Inflammatory macrophage (primary cell): ENCODE data around the gene FOXA2.
"Not testable (repeated sequence)": the region's sequence is repeated elsewhere in the genome, so short reads cannot be mapped to it uniquely, and the experiment has no call there.

Experiments
- DNase-seq, 2 donors: peaks; one replicate each; pipeline ENCODE4 v3.0.0-alpha.2; 2020 to 2022

FOXA2 gene

DNA sequence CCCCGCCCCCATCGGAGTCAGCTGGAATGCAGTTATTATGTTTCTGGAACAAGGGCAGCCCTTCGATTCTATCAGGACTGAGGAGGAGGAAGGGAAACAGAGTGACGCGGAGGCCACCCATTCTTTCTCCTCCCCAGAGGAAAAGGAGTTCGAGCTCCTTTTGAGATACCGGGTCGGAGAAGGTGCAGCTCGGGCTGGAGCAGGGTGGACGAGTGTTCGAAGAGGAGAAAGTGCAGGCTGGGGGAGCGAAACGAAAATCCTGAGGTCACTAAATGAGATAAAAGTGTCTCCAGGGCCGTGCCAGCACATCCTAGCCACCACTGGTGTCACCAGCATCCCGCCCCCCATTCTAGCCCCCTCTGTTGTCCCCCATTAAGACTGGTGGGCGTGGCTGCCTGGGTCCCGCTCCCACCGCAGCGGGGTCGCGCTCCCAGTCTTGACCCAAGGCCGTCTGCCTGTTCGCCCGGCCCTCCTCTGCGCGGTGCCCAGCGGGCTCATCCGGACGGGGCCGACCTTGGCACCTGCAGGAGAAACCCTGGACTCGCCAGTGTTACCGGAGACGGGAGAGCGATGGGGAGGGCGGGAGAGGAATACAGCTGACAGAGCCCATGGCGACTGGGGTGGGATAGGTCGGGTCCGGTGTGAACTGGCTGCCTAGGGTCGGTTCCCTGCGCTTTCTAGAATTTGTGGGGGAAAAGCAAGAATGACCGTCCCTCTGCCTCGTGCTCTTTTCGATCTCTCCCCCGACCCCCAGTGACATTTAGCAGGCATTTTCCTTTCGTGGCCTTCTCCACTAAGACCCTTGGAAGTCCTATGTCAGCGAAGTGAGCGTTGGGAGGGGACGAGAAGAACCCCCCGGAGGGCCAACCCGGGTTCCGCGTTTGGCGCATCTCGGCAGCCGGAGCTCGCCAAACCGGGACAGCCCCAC, 16.2 kb downstream of the FOXA2 start:
- no peak for DNase-seq

GRCh38 chr20:22566876-22567658, 17.3 kb downstream of the FOXA2 start:
- no peak for DNase-seq

GRCh38 chr20:22563062-22563965, 21.1 kb downstream of the FOXA2 start:
- DNase-seq, result no peak

GRCh38 chr20:22562620-22563019, 21.8 kb downstream of the FOXA2 start:
- no peak for DNase-seq

GRCh38 chr20:22561965-22562577, 22.3 kb downstream of the FOXA2 start:
- DNase-seq, result no peak

DNA sequence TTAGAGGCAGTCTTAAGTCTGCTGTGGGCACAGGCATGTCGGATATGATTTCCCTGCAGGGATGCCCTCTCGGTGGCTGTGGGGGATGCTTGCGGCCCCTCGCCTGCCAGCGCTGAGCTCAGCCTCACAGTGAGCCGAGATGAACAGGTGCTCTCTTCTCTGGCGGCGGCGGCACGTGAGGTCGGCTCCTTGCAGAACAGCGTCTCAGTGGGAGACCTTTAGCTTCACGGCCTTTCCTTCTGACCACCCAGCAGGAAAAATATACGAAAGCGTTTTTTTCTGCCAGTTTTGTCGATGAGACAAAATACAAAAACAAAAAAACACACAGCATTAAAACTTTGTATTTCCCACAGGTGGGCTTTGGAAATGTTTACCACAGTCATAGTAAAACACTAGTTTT, 23.6 kb downstream of the FOXA2 start:
- DNase-seq, result no peak

- DNase-seq, result no peak
Observed at GRCh38 chr20:22559711-22560318, 24.6 kb downstream of the FOXA2 start.

- no peak for DNase-seq
Observed at GRCh38 chr20:22557403-22558276, 26.7 kb downstream of the FOXA2 start.

DNA sequence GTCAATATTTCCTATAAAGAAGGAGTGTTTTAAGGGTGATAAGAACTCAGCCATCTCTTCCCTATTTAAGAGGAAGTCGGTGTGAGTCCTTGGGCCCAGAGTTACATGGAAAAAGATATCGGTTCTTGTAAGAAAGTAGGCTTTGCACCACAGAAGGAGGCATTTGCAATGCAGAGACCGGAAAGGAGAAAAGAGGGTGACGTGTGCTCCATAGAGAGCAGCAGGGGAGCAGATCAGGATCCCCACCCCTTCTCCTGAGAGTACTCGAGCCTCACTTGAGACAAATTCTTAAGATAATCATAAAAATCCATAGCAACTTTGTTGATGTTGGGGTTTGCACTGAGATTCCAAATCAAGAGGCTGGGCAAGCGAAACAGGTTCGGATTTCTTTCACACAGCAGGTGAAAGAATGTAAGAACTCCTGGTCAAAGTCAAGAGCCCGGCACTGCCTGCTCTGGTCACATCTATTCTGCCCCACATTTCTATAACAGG, 27.8 kb downstream of the FOXA2 start:
- DNase-seq, result no peak

- no peak for DNase-seq
Observed at GRCh38 chr20:22555791-22556564, 28.4 kb downstream of the FOXA2 start.

DNA sequence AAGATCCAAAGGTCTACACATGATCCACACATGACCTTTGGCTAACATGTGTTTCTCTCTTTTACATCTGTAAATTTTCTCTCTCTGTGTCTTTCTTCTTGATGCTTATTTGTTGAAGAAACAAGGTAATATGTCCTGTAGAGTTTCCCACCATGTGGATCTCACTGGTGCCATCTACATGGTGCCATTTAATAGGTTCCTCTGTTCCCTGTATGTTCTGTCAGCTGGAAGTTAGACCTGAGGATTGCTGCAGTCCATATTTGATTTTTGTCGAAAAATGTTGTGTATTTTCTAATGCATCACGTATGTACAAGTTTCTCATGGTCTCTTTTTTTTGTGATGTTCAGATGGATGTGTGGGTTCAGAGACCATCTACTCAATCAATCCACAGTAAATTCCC, 30.0 kb downstream of the FOXA2 start:
- DNase-seq, result no peak

GRCh38 chr20:22550514-22550913, 33.9 kb downstream of the FOXA2 start:
- not testable (repeated sequence) for DNase-seq

DNA sequence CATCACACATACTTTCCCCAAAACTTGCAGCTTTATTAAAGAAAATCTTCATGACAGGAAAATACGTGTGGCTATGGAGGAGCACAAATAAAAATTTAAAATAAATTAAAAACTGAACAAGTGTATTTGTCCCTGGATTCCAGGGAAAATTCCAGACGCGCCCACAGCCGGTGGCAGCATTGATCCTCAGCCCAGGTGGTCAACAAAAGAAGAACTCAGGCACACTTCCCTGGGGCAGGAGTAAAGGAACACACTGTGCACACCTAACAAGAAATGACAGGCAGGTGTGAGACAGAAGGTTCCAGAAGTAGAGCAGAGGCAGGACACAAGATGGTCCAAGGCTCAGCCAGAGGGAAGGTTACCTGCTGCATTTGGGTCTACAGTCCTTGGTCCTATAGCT, 36.3 kb downstream of the FOXA2 start:
- DNase-seq, result no peak

DNA sequence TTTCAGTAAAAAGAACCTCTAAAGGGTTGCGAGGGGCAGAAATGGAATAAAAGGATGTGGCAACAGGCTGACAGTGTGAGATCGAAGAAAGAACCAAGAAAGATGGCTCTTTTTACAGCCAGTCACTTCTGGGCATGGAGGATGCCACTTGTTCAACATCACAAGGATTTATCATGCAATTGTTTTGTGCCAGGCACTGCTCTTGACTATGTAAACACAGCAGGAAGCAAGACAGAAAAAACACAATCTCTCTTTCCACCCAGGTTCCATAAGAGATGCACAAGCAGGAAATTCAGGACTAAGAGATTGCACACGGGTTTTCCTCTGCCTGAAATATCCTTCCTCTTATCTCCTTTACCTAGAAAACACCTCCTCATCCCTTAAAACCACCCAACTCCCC, 38.0 kb downstream of the FOXA2 start:
- no peak for DNase-seq

GRCh38 chr20:22545045-22545444, 39.3 kb downstream of the FOXA2 start:
- DNase-seq, result no peak

GRCh38 chr20:22544462-22544861, 39.9 kb downstream of the FOXA2 start:
- no peak for DNase-seq

DNA sequence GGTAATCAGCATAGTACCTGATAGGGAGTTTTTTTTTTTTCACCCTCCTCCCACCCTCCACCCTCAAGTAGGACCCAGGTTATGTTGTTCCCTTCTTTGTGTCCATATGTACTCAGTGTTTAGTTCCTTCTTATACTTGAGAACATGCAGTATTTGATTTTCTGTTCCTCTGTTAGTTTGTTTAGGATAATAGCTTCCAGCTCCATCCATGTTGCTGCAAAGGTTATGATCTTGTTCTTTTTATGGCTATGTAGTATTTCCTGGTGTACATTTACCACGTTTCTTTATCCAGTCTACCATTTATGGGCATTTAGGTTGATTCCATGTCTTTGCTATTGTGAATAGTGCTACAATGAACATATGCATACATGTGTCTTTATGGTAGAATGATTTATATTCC, 41.9 kb downstream of the FOXA2 start:
- DNase-seq, result no peak

- no peak for DNase-seq
Observed at GRCh38 chr20:22540832-22541231, 43.5 kb downstream of the FOXA2 start.

- DNase-seq, result no peak
Observed at GRCh38 chr20:22536956-22537756, 47.2 kb downstream of the FOXA2 start.
